Posterior cingulate gyrus (tissue), 11 donors: ENCODE measurements around the gene SEMA3A.

Experiments used
- DNase-seq, 10 donors: peaks; one replicate each; pipeline versions ENCODE4 v3.0.0 to v3.0.0-alpha.2; 2020 to 2021; ENCODE audit warnings: mixed read lengths in 3 of 10
- intact Hi-C: fragments of 100-400 bp; cut with DNase I; formaldehyde crosslinking; loops from one replicate; pipeline ENCODE4 v1.15.1; 2023

The SEMA3A gene

GRCh38 chr7:84199216-84199615, 4.6 kb upstream of the SEMA3A start:
- intact Hi-C loops, result no loop called here
- DNase-seq, result no peak

GRCh38 chr7:84196084-84196503, 1.5 kb upstream of the SEMA3A start:
- intact Hi-C loops, result no loop called here
- DNase-seq, result no peak

- intact Hi-C loops, result no loop called here
- DNase-seq, result no peak
Measured at GRCh38 chr7:84195295-84196060, 889 bp upstream of the SEMA3A start.

- DNase-seq, result no peak
- intact Hi-C loops, result no loop called here
Measured at GRCh38 chr7:84193747-84194146, 842 bp downstream of the SEMA3A start.

- no peak for DNase-seq
- intact Hi-C loops, result no loop called here
Measured at GRCh38 chr7:84191842-84192241, 2.7 kb downstream of the SEMA3A start.

GRCh38 chr7:84191261-84191660, 3.3 kb downstream of the SEMA3A start:
- DNase-seq, result no peak
- intact Hi-C loops, result no loop called here

GRCh38 chr7:84190016-84190705, 4.4 kb downstream of the SEMA3A start:
- no peak for DNase-seq
- intact Hi-C loops, result no loop called here

- intact Hi-C loops, result loop anchor here (5.0 kb wide), 1 partner anchor 212 kb away; no protein-coding TSS in a partner anchor
- DNase-seq, result no peak
Measured at GRCh38 chr7:84188786-84189405, 5.7 kb downstream of the SEMA3A start.

- intact Hi-C loops, result loop anchor here (5.0 kb wide), 1 partner anchor 211 kb away; no protein-coding TSS in a partner anchor
- DNase-seq, result no peak
Measured at GRCh38 chr7:84187813-84188510, 6.6 kb downstream of the SEMA3A start.

- intact Hi-C loops, result loop anchor here (5.0 kb wide), 1 partner anchor 210 kb away; no protein-coding TSS in a partner anchor
- DNase-seq, result no peak
Measured at GRCh38 chr7:84187087-84187805, 7.3 kb downstream of the SEMA3A start.

GRCh38 chr7:84183741-84184140, 10.8 kb downstream of the SEMA3A start:
- DNase-seq, result no peak
- intact Hi-C loops, result no loop called here

- DNase-seq, result no peak
- intact Hi-C loops, result no loop called here
Measured at GRCh38 chr7:84182301-84182700, 12.3 kb downstream of the SEMA3A start.

GRCh38 chr7:84181628-84182027, 13.0 kb downstream of the SEMA3A start:
- intact Hi-C loops, result no loop called here
- DNase-seq, result no peak

- DNase-seq, result no peak
- intact Hi-C loops, result no loop called here
Measured at GRCh38 chr7:84177758-84178412, 16.7 kb downstream of the SEMA3A start.

- no peak for DNase-seq
- intact Hi-C loops, result no loop called here
Measured at GRCh38 chr7:84176716-84177115, 17.9 kb downstream of the SEMA3A start.

GRCh38 chr7:84175461-84175860, 19.1 kb downstream of the SEMA3A start:
- DNase-seq, result no peak
- intact Hi-C loops, result no loop called here

GRCh38 chr7:84170646-84171045, 23.9 kb downstream of the SEMA3A start:
- intact Hi-C loops, result no loop called here
- DNase-seq, result no peak

GRCh38 chr7:84162584-84162983, 32.0 kb downstream of the SEMA3A start:
- DNase-seq, result no peak
- intact Hi-C loops, result no loop called here

- DNase-seq, result no peak
- intact Hi-C loops, result no loop called here
Measured at GRCh38 chr7:84162125-84162524, 32.5 kb downstream of the SEMA3A start.

- no peak for DNase-seq
- intact Hi-C loops, result no loop called here
Measured at GRCh38 chr7:84161398-84161797, 33.2 kb downstream of the SEMA3A start.
